ENCODE data around the gene SZRD1.

DNA sequence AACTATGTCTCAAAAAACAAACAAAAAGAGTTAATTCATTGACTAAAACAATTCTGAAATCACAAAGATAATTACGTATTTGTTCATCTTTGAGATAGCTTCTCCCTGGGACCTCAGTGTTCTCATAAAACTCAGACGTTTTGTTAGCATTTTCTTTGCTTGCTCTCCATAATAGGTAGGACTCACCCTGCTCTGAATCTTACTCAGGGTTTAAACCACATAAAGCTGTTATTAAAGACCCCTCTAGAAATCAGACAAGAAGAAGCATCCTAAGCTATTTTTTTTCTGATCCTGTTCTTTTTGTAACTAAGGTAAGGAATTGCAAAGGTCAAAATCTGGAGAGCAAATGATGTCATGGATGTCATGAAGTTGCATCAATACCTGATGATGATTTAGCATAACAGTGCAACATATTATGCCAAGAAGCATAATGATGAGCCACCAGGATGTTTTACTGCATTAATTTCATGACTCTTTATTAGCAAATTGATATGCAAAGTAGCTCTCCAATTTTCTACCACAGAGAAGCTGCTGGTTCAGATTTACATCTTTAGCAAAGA is 17.1 kb upstream of the SZRD1 start:
- TF ChIP-seq ZNF274 (IDR thresholded peaks at IDR 0.05; ENCODE audit: low read depth, low read length) (no peak), YY1 (IDR thresholded peaks at IDR 0.05; ENCODE audit: insufficient read depth, insufficient read length) (no peak)

Measured in NT2/D1 (cell line).